H9 (cell line): ENCODE data around the gene PAEP. TPM values are rescaled to one million over a fixed set of nuclear protein-coding genes. Genes with fewer than 3 reads are reported as not detected.

Source experiments
- DNase-seq: peaks from one replicate; pipeline ENCODE4 v3.0.0-alpha.2; 2017
- H2AFZ ChIP-seq: one replicate; pipeline ENCODE4 v1.6.1; 2013; ENCODE audit warnings: mild to moderate bottlenecking, low read length, control low read depth, moderate library complexity
- H2AK5ac ChIP-seq: 2 replicates; pipeline ENCODE4 v1.6.1; 2013; ENCODE audit warnings: low read length, control low read depth, mixed read lengths; ENCODE audit not compliant: insufficient read length
- H2BK120ac ChIP-seq: one replicate; pipeline ENCODE4 v1.6.1; 2013; ENCODE audit warnings: low read depth, mild to moderate bottlenecking, low read length, control low read depth, inconsistent platforms; ENCODE audit not compliant: poor library complexity, severe bottlenecking
- H2BK12ac ChIP-seq: 2 replicates; pipeline ENCODE4 v1.6.1; 2013; ENCODE audit warnings: low read length, control low read depth, mixed read lengths, low read depth; ENCODE audit not compliant: insufficient read length
- H2BK15ac ChIP-seq: 2 replicates; pipeline ENCODE4 v1.6.1; 2013; ENCODE audit warnings: low read depth, low read length, control low read depth
- H2BK20ac ChIP-seq: one replicate; pipeline ENCODE4 v1.6.1; 2013; ENCODE audit warnings: low read depth, mild to moderate bottlenecking, low read length, control low read depth, inconsistent platforms; ENCODE audit not compliant: poor library complexity, severe bottlenecking
- H2BK5ac ChIP-seq: 2 replicates; pipeline ENCODE4 v1.6.1; 2013; ENCODE audit warnings: low read length, control low read depth, mixed read lengths; ENCODE audit not compliant: insufficient read length
- H3K14ac ChIP-seq: 2 replicates; pipeline ENCODE4 v1.6.1; 2013; ENCODE audit warnings: low read length, control low read depth; ENCODE audit not compliant: insufficient read depth
- H3K18ac ChIP-seq: 2 replicates; pipeline ENCODE4 v1.6.1; 2013; ENCODE audit warnings: low read depth, mild to moderate bottlenecking, mixed read lengths, low read length, control low read depth; ENCODE audit not compliant: insufficient read length
- H3K23ac ChIP-seq: 2 replicates; pipeline ENCODE4 v1.6.1; 2013; ENCODE audit warnings: low read length, control low read depth, mixed read lengths, low read depth; ENCODE audit not compliant: insufficient read length
- H3K23me2 ChIP-seq: 2 replicates; pipeline ENCODE4 v1.6.1; 2013; ENCODE audit warnings: low read depth, mild to moderate bottlenecking, mixed read lengths, low read length, control low read depth; ENCODE audit not compliant: insufficient read length, poor library complexity, severe bottlenecking
- H3K27ac ChIP-seq: 2 replicates; pipeline ENCODE4 v1.5.1; 2013; ENCODE audit warnings: low read length, control low read depth, mixed read lengths, low read depth; ENCODE audit not compliant: insufficient read length
- H3K27me3 ChIP-seq: 2 replicates; pipeline ENCODE4 v1.6.1; 2013; ENCODE audit warnings: low read length, control low read depth, inconsistent platforms; ENCODE audit not compliant: insufficient read depth
- H3K4ac ChIP-seq: 2 replicates; pipeline ENCODE4 v1.6.1; 2013; ENCODE audit warnings: low read depth, mild to moderate bottlenecking, control low read depth, inconsistent platforms, low read length, moderate library complexity
- H3K4me1 ChIP-seq: 2 replicates; pipeline ENCODE4 v1.6.1; 2013; ENCODE audit warnings: low read length, control low read depth, inconsistent platforms; ENCODE audit not compliant: insufficient read depth
- H3K4me2 ChIP-seq: 2 replicates; pipeline ENCODE4 v1.6.1; 2013; ENCODE audit warnings: low read length, control low read depth, mixed read lengths; ENCODE audit not compliant: insufficient read length, insufficient read depth
- H3K56ac ChIP-seq: 2 replicates; pipeline ENCODE4 v1.6.1; 2013; ENCODE audit warnings: low read depth, mild to moderate bottlenecking, mixed read lengths, low read length, control low read depth; ENCODE audit not compliant: insufficient read length
- H3K79me1 ChIP-seq: 2 replicates; pipeline ENCODE4 v1.6.1; 2013; ENCODE audit warnings: low read depth, mild to moderate bottlenecking, moderate library complexity, low read length, control low read depth, inconsistent platforms; ENCODE audit not compliant: insufficient read depth, poor library complexity, severe bottlenecking
- H3K79me2 ChIP-seq: 2 replicates; pipeline ENCODE4 v1.6.1; 2013; ENCODE audit warnings: low read length, control low read depth, inconsistent platforms; ENCODE audit not compliant: insufficient read depth
- H3K9ac ChIP-seq: 2 replicates; pipeline ENCODE4 v1.6.1; 2013; ENCODE audit warnings: low read length, control low read depth, mixed read lengths; ENCODE audit not compliant: insufficient read length; ENCODE audit errors: extremely low read depth
- H3K9me3 ChIP-seq: one replicate; pipeline ENCODE4 v1.6.1; 2013; ENCODE audit warnings: low read depth, low read length, inconsistent platforms; ENCODE audit not compliant: control insufficient read depth
- H3T11ph ChIP-seq: one replicate; pipeline ENCODE4 v1.6.1; 2013; ENCODE audit warnings: mild to moderate bottlenecking, low read length, control low read depth, inconsistent platforms
- H4K20me1 ChIP-seq: one replicate; pipeline ENCODE4 v1.6.1; 2013; ENCODE audit not compliant: control insufficient read depth, insufficient read length, insufficient read depth
- H4K5ac ChIP-seq: 2 replicates; pipeline ENCODE4 v1.6.1; 2013; ENCODE audit warnings: low read depth, mild to moderate bottlenecking, mixed read lengths, low read length, control low read depth; ENCODE audit not compliant: insufficient read length
- H4K8ac ChIP-seq: replicated peaks from 2 replicates; pipeline ENCODE4 v1.6.1; 2013; ENCODE audit warnings: low read length, control low read depth, mixed read lengths, low read depth; ENCODE audit not compliant: insufficient read length
- H4K91ac ChIP-seq: 2 replicates; pipeline ENCODE4 v1.6.1; 2013; ENCODE audit warnings: low read depth, mild to moderate bottlenecking, moderate library complexity, mixed read lengths, low read length, control low read depth; ENCODE audit not compliant: insufficient read length
- H3K27ac Mint-ChIP-seq, 3 experiments: 2 replicates in 2 of 3; 3 replicates in 1 of 3; pipeline ENCODE4 v1.8.0; 2020 to 2021; ENCODE audit warnings: mixed read lengths in 3 of 3, mild to moderate bottlenecking in 1 of 3, moderate library complexity in 1 of 3
- H3K27me3 Mint-ChIP-seq: 2 replicates; pipeline ENCODE4 v1.8.0; 2021; ENCODE audit warnings: low read depth, mild to moderate bottlenecking, moderate library complexity, mixed read lengths
- H3K36me3 Mint-ChIP-seq, 3 experiments: 2 replicates in 2 of 3; 3 replicates in 1 of 3; pipeline ENCODE4 v1.8.0; 2020 to 2021; ENCODE audit warnings: low read depth in 3 of 3, mixed read lengths in 3 of 3; ENCODE audit not compliant: insufficient read depth in 1 of 3
- H3K4me1 Mint-ChIP-seq, 2 experiments: 2 replicates each; pipeline ENCODE4 v1.8.0; 2020; ENCODE audit warnings: mixed read lengths in 2 of 2
- H3K4me3 Mint-ChIP-seq, 2 experiments: 2 replicates in 1 of 2; 3 replicates in 1 of 2; pipeline ENCODE4 v1.8.0; 2020 to 2021; ENCODE audit warnings: mild to moderate bottlenecking in 2 of 2, mixed read lengths in 2 of 2, moderate library complexity in 1 of 2
- H3K9me3 Mint-ChIP-seq, 2 experiments: 2 replicates in 1 of 2; 3 replicates in 1 of 2; pipeline ENCODE4 v1.8.0; 2020; ENCODE audit warnings: mild to moderate bottlenecking in 2 of 2, mixed read lengths in 2 of 2, moderate library complexity in 1 of 2
- WGBS: extraction: QIAGEN DNeasy Blood & Tissue Kit; methylation state at CpG from one replicate; pipeline ENCODE4 v1.1.7; 2013; ENCODE audit warnings: missing lambda C conversion rate, low lambda C conversion rate, mixed read lengths; ENCODE audit not compliant: insufficient read length; ENCODE audit errors: extremely low coverage; 5-methylcytosine and 5-hydroxymethylcytosine counted together
- total RNA-seq: library from RNA; stranded (reverse); gene quantifications from 2 replicates; pipeline ENCODE4 v1.2.1, GENCODE V29; 2021
- TF ChIP-seq, protein P1 (sequence below): fragments of 200-600 bp; sonication (generic); conservative IDR thresholded peaks from 3 replicates; pipeline ENCODE4 v1.8.0; 2021; ENCODE audit warnings: antibody characterized with exemption, mild to moderate bottlenecking

PAEP gene
- total RNA-seq, 1 experiment from 2014 or later = not detected

DNA sequence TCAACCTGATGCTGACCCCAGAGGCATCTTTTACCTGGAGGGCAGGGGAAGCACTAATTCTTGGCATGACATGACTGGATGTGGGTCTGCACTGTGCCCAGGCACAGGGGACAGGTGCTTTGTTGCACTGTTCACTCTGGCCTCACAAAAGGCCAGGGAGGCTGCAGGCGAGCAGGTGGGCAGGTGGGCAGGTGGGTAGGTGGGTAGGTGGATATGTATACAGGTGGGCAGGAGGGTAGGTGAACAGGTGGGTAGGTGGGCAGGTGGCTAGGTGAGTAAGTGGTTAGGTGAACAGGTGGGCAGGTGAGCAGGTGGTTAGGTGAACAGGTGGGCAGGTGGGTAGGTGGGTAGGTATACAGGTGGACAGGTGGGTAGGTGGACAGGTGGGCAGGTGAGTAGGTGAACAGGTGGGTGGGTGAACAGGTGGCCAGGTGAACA lies 1.5 kb downstream of the PAEP start:
- Histone ChIP-seq H3K9me3 (no peaks in the 10 kb centered on the region), H4K8ac (no peak overlapping the region), H3K4me2 (no peak overlapping the region), H2AK5ac (no peak overlapping the region), H2BK12ac (no peak overlapping the region), H3K4ac (no peak overlapping the region), H2BK20ac (no peak overlapping the region), H3K27me3 (no peaks in the 10 kb centered on the region), H2BK120ac (no peak overlapping the region), H3K18ac (no peak overlapping the region), H3K56ac (no peak overlapping the region), H3K14ac (no peak overlapping the region), H3K23me2 (no peaks in the 10 kb centered on the region), H3K79me2 (no peaks in the 10 kb centered on the region), H3T11ph (no peak overlapping the region), H2BK15ac (no peak overlapping the region), H3K79me1 (no peaks in the 10 kb centered on the region), H2AFZ (no peak overlapping the region), H4K5ac (no peak overlapping the region), H3K27ac (no peak overlapping the region), H4K91ac (no peak overlapping the region), H4K20me1 (no peaks in the 10 kb centered on the region), H3K9ac (no peak overlapping the region), H3K4me1 (no peaks in the 10 kb centered on the region; the same call in 1 of the 2 replicates), H2BK5ac (no peak overlapping the region), H3K23ac (no peak overlapping the region)
- Mint-ChIP-seq H3K36me3 (no peaks in the 10 kb centered on the region; a peak in 1 of 7 replicates), H3K27ac (no peak overlapping the region), H3K4me3 (no peak overlapping the region; a peak in 1 of 5 replicates), H3K27me3 (peaks cover 2% of the 10 kb centered on the region; the same call in 1 of the 2 replicates), H3K4me1 (peaks cover 4 to 5% of the 10 kb centered on the region in 2 experiments), H3K9me3 (no peaks in the 10 kb centered on the region)
- no CpG with 5 or more reads among the region's 1 CpG for WGBS
- TF ChIP-seq, protein P1, sequence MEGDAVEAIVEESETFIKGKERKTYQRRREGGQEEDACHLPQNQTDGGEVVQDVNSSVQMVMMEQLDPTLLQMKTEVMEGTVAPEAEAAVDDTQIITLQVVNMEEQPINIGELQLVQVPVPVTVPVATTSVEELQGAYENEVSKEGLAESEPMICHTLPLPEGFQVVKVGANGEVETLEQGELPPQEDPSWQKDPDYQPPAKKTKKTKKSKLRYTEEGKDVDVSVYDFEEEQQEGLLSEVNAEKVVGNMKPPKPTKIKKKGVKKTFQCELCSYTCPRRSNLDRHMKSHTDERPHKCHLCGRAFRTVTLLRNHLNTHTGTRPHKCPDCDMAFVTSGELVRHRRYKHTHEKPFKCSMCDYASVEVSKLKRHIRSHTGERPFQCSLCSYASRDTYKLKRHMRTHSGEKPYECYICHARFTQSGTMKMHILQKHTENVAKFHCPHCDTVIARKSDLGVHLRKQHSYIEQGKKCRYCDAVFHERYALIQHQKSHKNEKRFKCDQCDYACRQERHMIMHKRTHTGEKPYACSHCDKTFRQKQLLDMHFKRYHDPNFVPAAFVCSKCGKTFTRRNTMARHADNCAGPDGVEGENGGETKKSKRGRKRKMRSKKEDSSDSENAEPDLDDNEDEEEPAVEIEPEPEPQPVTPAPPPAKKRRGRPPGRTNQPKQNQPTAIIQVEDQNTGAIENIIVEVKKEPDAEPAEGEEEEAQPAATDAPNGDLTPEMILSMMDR = no peak
- no peak for DNase-seq
